ENCODE results near the gene PPARD.

DNA sequence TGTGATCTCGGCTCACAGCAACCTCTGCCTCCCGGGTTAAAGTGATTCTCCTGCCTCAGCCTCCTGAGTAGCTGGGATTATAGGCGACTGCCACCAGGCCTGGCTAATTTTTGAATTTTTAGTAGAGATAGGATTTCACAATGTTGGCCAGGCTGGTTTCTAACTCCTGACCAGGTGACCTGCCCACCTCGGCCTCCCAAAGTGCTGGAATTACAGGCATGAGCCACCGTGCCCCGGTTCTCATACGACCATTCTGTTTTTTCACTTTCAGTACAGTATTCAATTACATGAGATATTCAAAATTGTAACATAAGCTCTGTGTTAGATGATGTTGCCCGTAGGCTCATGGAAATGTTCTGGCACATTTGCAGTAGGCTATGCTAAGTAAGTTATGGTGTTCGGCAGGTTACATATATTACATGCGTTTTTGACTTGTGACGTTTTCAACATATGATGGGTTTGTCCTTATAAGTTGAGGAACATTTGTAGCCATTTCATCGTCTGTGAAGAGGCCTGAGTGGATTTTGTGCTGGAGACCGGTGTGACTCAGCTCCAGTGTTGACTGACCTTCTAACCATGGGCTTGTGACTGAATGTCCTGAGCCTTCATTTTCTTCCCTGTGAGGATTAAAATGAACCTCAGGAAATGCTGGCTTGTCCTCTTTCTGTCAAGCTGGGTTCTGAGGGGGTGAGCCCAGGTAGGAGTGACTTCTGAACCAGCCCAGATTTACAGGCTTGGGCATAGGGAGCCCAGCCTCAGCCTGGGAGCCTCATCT, 12.2 kb downstream of the PPARD start:
- TF ChIP-seq EZH2phosphoT487 (IDR thresholded peaks at IDR 0.05; ENCODE audit: borderline replicate concordance, low read depth, low read length) = no peak
- TF ChIP-seq, protein P1, sequence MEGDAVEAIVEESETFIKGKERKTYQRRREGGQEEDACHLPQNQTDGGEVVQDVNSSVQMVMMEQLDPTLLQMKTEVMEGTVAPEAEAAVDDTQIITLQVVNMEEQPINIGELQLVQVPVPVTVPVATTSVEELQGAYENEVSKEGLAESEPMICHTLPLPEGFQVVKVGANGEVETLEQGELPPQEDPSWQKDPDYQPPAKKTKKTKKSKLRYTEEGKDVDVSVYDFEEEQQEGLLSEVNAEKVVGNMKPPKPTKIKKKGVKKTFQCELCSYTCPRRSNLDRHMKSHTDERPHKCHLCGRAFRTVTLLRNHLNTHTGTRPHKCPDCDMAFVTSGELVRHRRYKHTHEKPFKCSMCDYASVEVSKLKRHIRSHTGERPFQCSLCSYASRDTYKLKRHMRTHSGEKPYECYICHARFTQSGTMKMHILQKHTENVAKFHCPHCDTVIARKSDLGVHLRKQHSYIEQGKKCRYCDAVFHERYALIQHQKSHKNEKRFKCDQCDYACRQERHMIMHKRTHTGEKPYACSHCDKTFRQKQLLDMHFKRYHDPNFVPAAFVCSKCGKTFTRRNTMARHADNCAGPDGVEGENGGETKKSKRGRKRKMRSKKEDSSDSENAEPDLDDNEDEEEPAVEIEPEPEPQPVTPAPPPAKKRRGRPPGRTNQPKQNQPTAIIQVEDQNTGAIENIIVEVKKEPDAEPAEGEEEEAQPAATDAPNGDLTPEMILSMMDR (conservative IDR thresholded peaks at IDR 0.05; ENCODE audit: low read length) = no peak

Data from OCI-LY7 (cell line).